ENCODE measurements around the gene FRMD7. TPM values are rescaled to one million over a fixed set of nuclear protein-coding genes. Genes with fewer than 3 reads are reported as not detected.
"Not testable (repeated sequence)": the region's sequence is repeated elsewhere in the genome, so short reads cannot be mapped to it uniquely, and the experiment has no call there.

The FRMD7 gene
- total RNA-seq (2014; rRNA removed; shearing (Covaris generic); ENCODE audit: low replicate concordance), result not detected in 2 replicates

DNA sequence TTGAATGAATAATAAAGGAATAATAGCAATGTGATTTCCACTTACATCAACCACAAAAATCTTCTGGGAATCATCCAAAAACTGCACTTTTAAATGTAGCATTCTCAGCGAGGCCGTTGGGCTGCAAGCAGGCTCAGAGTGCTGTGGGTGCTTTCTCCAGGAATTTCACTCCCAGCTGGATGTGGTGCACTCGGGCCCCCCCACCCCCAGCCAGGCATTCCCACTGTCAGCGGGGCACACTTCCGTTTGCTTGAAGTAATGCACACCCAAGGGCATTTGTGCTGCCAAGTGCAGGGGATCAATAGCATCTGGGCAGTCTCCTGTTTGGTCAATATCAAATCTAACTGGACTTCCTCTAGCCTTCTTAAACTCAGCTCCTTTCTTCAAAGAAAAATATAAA, at the start of gene FRMD7:
Gene FRMD7 (minus strand): TSS at position 278 of the 400 bp plus-strand sequence. CDS start 176 bp downstream, at position 102.
- Histone ChIP-seq H3K27me3 (no peaks in the 10 kb centered on the region), H3K9me3 (no peaks in the 10 kb centered on the region), H3K36me3 (no peaks in the 10 kb centered on the region), H3K4me3 (no peak within 1 kb of the TSS)
- DNase-seq, result no peak

DNA sequence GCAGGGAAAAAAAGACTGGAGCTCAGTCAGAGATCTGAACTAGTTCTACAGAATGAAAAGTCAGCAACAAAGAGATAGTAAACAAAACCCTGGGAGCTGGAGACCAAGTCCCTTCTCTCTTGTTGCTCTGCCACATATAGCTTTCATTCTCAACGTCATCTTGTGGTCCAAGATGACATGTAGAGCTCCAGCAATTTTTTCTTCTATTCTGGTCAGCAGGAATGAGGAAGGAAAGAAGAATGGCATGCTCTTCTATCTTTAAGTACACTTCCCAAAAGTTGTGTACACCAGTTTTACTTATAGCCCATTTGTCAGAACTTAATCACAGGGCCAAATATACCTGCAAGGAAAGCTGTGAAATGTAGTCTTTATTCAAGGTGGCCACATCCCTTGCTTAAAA, 45.8 kb upstream of the FRMD7 start:
- no peaks in the 10 kb centered on the region for H3K36me3 ChIP-seq
- no peaks in the 10 kb centered on the region for H3K9me3 ChIP-seq
- no peak for DNase-seq
- H3K27me3 ChIP-seq, result no peaks in the 10 kb centered on the region
- no peak overlapping the region for H3K4me3 ChIP-seq

GRCh38 chrX:132171881-132172280, 44.1 kb upstream of the FRMD7 start:
- Histone ChIP-seq H3K4me3 (no peak overlapping the region), H3K36me3 (no peaks in the 10 kb centered on the region), H3K27me3 (no peaks in the 10 kb centered on the region), H3K9me3 (no peaks in the 10 kb centered on the region)
- DNase-seq, result no peak

DNA sequence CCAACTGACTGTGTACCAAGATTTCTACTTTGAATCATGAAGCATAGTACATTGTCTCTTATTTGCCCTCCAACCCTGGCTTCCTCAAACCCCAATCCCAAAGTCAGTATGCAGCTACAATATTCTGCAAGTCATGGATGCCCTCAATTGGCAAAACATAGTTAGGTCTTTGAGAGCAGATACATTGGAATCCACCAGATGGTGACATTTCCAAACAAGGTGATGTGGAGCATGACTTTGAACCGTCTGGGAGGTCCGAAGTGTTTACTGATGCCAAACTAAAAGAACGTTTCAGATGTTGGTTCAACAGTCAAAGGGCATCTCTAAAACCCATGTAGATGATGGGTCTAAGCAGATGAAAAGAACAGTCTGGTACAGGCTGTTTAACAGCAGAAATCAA, 43.7 kb upstream of the FRMD7 start:
- Histone ChIP-seq H3K9me3 (no peaks in the 10 kb centered on the region), H3K36me3 (no peaks in the 10 kb centered on the region), H3K4me3 (no peak overlapping the region), H3K27me3 (no peaks in the 10 kb centered on the region)
- DNase-seq, result no peak

- DNase-seq, result no peak
- Histone ChIP-seq H3K9me3 (no peaks in the 10 kb centered on the region), H3K27me3 (no peaks in the 10 kb centered on the region), H3K36me3 (no peaks in the 10 kb centered on the region), H3K4me3 (no peak overlapping the region)
Observed at GRCh38 chrX:132169554-132169953, 41.7 kb upstream of the FRMD7 start.

DNA sequence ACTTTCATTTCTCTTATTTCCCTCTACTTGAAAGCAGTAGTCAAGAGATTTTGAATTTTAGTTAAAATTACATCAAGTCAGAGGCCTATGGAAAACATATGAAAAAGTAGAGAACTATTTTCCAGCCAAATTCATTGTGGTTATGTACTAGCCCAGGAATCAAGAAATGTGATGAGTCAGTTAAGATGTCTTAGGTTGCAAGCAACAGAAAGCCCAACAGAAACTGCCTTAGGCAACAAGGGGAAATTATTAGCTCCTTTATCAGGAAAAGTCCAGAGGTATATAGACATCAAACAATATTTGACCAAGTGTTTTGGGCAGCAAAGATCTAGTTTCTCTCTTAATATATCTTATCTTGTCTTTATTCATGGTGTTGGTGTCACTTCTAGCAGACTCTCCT, 37.8 kb upstream of the FRMD7 start:
- no peaks in the 10 kb centered on the region for H3K36me3 ChIP-seq
- H3K9me3 ChIP-seq, result no peaks in the 10 kb centered on the region
- no peak overlapping the region for H3K4me3 ChIP-seq
- no peak for DNase-seq
- H3K27me3 ChIP-seq, result no peaks in the 10 kb centered on the region

- Histone ChIP-seq H3K9me3 (no peaks in the 10 kb centered on the region), H3K36me3 (no peaks in the 10 kb centered on the region), H3K27me3 (no peaks in the 10 kb centered on the region), H3K4me3 (no peak overlapping the region)
- no peak for DNase-seq
Observed at GRCh38 chrX:132165005-132165404, 37.2 kb upstream of the FRMD7 start.

DNA sequence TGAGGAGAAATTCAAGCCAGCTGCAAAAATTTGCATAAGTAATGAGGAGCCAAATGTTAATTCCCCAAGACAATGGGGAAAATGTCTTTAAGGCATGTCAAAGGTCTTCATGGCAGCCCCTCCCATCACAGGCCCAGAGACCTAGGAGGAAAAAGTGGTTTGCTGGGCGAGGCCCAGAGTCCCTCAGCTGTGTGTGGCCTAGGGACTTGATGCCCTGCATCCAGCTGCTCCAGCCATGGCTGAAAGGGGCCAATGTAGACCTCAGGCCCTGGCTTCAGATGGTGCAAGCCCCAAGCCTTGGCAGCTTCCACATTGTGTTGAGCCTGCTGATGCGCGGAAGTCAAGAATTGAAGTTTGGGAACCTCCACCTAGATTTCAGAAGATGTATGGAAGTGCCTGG, 35.3 kb upstream of the FRMD7 start:
- H3K27me3 ChIP-seq, H3K9me3 ChIP-seq, DNase-seq, H3K36me3 ChIP-seq, H3K4me3 ChIP-seq: not testable (repeated sequence)

- no peak for DNase-seq
- Histone ChIP-seq H3K9me3 (no peaks in the 10 kb centered on the region), H3K27me3 (no peaks in the 10 kb centered on the region), H3K4me3 (no peak overlapping the region), H3K36me3 (no peaks in the 10 kb centered on the region)
Observed at GRCh38 chrX:132153166-132153565, 25.3 kb upstream of the FRMD7 start.

DNA sequence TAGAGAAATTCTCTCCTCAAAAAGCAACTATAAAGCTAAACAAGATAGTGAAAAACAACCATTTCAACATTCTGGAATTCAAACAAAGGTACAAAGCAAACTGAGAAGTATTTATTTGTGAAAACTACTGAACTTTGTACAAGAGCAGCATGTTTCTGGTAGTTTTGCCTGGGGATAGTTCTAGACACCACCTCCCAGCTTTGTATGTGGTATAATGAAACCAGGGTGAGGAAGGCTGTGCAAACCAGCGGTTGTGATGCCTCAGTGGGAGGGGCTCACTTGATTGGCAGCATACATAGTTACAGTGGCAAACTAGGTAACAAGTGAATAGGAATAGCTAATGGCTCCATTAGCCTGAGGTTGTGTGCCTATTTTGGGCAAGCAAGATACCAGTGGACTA, 18.6 kb upstream of the FRMD7 start:
- no peak for DNase-seq
- Histone ChIP-seq H3K9me3 (no peaks in the 10 kb centered on the region), H3K4me3 (no peak overlapping the region), H3K27me3 (no peaks in the 10 kb centered on the region), H3K36me3 (no peaks in the 10 kb centered on the region)

DNA sequence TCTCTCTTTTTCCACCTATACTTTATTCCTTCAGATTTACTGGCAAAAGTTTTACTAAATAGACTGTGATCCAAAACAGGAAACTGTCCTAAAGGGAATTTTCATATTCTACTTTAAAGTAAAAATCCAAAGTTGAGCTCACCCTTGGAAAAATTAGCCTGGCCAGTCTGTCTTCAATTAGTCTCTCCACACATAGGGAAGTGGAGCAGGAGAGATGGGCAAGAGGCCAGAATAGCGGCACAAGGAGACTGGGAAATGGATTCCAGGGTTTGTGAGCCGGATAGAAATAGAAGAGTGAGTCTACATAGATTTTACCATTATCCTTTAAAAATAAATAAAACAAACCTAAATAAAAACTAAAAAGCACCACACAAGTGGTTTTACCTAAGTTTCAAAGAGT, 16.2 kb upstream of the FRMD7 start:
- no peak overlapping the region for H3K4me3 ChIP-seq

DNA sequence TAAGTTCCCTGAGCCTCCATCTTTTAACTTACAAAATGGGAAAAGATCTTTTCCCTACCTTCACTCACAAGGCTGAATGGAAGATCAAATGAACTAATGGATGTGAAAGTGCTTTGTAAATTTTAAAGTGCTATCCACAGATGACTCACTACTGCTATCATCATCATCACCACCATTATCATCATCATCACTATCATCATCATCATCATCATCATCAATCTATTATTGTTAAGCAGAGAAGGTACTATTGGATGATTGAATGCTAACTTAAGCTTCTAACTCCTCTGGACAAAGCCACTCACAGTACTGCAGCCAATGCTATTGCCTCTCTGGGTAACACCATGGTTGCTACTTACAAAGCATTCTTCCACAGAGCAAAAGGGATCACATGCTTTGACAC, 1.9 kb downstream of the FRMD7 start:
- no peak overlapping the region for H3K4me3 ChIP-seq

More for the DNA sequence above, 16.2 kb upstream of the FRMD7 start:
- no peak for DNase-seq
- no peaks in the 10 kb centered on the region for H3K9me3 ChIP-seq
- no peaks in the 10 kb centered on the region for H3K36me3 ChIP-seq
- H3K27me3 ChIP-seq, result no peaks in the 10 kb centered on the region

GRCh38 chrX:132120913-132121312, 6.9 kb downstream of the FRMD7 start:
- no peaks in the 10 kb centered on the region for H3K9me3 ChIP-seq
- no peak overlapping the region for H3K4me3 ChIP-seq
- no peaks in the 10 kb centered on the region for H3K27me3 ChIP-seq
- no peaks in the 10 kb centered on the region for H3K36me3 ChIP-seq
- no peak for DNase-seq

More for the DNA sequence above, 1.9 kb downstream of the FRMD7 start:
- DNase-seq, result no peak
- H3K36me3 ChIP-seq, result no peaks in the 10 kb centered on the region
- H3K27me3 ChIP-seq, result no peaks in the 10 kb centered on the region
- no peaks in the 10 kb centered on the region for H3K9me3 ChIP-seq

GRCh38 chrX:132119821-132120515, 7.9 kb downstream of the FRMD7 start:
- Histone ChIP-seq H3K36me3 (no peaks in the 10 kb centered on the region), H3K4me3 (no peak overlapping the region), H3K27me3 (no peaks in the 10 kb centered on the region), H3K9me3 (no peaks in the 10 kb centered on the region)
- peak; percentile 68 for DNase-seq

DNA sequence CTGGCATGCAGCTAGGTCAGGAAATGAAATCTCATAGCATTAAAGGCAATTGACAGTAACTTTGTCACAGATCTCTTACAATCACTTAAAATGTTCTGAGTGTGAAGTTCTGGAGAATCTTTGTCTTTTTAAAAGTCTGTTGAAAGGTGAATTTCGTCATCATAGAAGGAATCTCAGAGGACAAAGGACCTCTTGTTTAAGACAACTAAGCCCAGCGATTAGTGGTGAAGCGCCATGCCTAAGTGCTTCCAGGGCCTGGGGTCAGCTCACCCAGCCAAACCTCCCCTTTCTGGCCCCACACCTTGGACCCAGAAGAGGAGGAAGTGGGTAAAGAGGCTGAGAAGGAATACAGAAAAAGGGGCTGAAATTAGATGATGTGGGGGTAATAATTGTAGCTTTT, 8.5 kb downstream of the FRMD7 start:
- no peak overlapping the region for H3K4me3 ChIP-seq
- no peaks in the 10 kb centered on the region for H3K36me3 ChIP-seq
- H3K27me3 ChIP-seq, result no peaks in the 10 kb centered on the region
- no peaks in the 10 kb centered on the region for H3K9me3 ChIP-seq
- no peak for DNase-seq

DNA sequence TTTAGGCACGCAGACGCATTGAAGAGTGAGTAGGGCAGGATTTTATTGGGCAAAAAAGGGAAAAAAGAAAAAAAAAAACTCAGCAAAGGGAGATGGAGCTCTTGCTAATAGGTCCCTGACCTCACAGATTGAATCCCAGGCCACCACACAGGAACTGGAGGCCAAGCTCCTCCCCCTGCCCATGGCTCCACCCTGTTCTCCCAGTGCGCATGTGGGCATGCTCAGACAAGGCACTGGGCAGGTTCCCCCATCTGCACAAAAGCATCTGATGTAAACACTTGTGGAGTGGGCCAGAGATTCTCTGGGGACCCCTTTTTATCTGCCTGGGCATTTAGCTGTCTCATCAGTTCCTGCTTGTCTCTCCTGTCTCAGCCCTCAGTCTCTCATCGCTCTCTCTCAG, 9.5 kb downstream of the FRMD7 start:
- Histone ChIP-seq H3K9me3 (no peaks in the 10 kb centered on the region), H3K36me3 (no peaks in the 10 kb centered on the region), H3K27me3 (no peaks in the 10 kb centered on the region), H3K4me3 (no peak overlapping the region)
- DNase-seq, result no peak

GRCh38 chrX:132115792-132116191, 12.0 kb downstream of the FRMD7 start:
- no peak for DNase-seq
- no peaks in the 10 kb centered on the region for H3K27me3 ChIP-seq
- H3K9me3 ChIP-seq, result no peaks in the 10 kb centered on the region
- no peaks in the 10 kb centered on the region for H3K36me3 ChIP-seq
- H3K4me3 ChIP-seq, result no peak overlapping the region

DNA sequence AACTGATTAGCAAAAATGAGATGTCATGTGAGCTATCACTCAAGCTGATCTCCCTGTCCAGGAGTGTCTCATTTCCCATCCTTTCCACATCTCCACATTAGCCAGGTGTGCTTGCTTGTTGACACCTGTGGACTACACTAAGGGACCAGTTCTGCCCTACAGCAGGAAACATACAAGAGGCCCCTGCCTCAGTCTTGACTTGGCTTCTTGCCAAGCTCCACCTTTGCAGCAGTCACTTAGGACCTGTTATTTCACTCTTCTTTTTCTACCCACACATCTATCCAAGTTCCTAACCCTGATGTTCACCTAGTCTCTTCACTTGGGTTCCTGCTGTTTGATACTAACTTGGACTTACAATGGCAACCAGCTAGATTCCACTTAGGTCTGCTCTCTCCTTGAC, 13.2 kb downstream of the FRMD7 start:
- Histone ChIP-seq H3K36me3 (no peaks in the 10 kb centered on the region), H3K27me3 (no peaks in the 10 kb centered on the region), H3K4me3 (no peak overlapping the region), H3K9me3 (no peaks in the 10 kb centered on the region)
- no peak for DNase-seq

- no peaks in the 10 kb centered on the region for H3K27me3 ChIP-seq
Observed at GRCh38 chrX:132107291-132107690, 20.5 kb downstream of the FRMD7 start.

More at GRCh38 chrX:132107291-132107690, 20.5 kb downstream of the FRMD7 start:
- Histone ChIP-seq H3K4me3 (no peak overlapping the region), H3K9me3 (no peaks in the 10 kb centered on the region), H3K36me3 (no peaks in the 10 kb centered on the region)
- DNase-seq, result no peak
